HepG2 (cell line): Measurements from ENCODE around the gene RXRG. TPM values are rescaled to one million over a fixed set of nuclear protein-coding genes. Genes with fewer than 3 reads are reported as not detected.

Experiments
- polyA plus RNA-seq, 8 experiments: library from polyadenylated mRNA; depleted of rRNA in 3 of 8; stranded (reverse) in 7 of 8; unstranded in 1 of 8; fragments of >200 nt; fragmentation: Illumina TruSeq in 4 of 8; extraction: Trizol in 4 of 8; gene quantifications; 2 replicates each; pipeline versions ENCODE4 v1.2.1 to v1.2.3, GENCODE V29; 2011 to 2016; ENCODE audit warnings: low read depth in 4 of 8, missing spikeins in 1 of 8, mixed read lengths in 1 of 8; ENCODE audit not compliant: insufficient read depth in 1 of 8
- total RNA-seq, 5 experiments: library from RNA; depleted of rRNA; stranded (reverse); fragments of >200 nt; fragmentation: Illumina TruSeq; extraction: Trizol; gene quantifications; 2 replicates each; pipeline ENCODE4 v1.2.3, GENCODE V29; 2016; ENCODE audit warnings: low read depth in 1 of 5

The RXRG gene
- total and polyA plus RNA-seq, 2 of the 13 experiments (the other 11 are each of a cell fraction or from before 2014, with no cell fraction given) = not detected

Other genes with a start within 250 kb of the RXRG start
- gene LMX1A, start 88.4 kb downstream of the RXRG start, total RNA-seq (2016; rRNA removed; fragmentation: Illumina TruSeq; extraction: Trizol) = 0.07 TPM in 1 of 2 replicates, not detected in the other
- not detected in 2 replicates for gene LMX1A, start 88.4 kb downstream of the RXRG start, polyA plus RNA-seq (2011; rRNA removed)
- gene LRRC52, start 98.9 kb upstream of the RXRG start, total RNA-seq (2016; rRNA removed; fragmentation: Illumina TruSeq; extraction: Trizol) = not detected in 2 replicates
- not detected in 2 replicates for gene LRRC52, start 98.9 kb upstream of the RXRG start, polyA plus RNA-seq (2011; rRNA removed)
- gene MGST3, start 186.1 kb upstream of the RXRG start, total RNA-seq (2016; rRNA removed; fragmentation: Illumina TruSeq; extraction: Trizol) = 34.3 and 59.7 TPM in 2 replicates
- gene MGST3, start 186.1 kb upstream of the RXRG start, polyA plus RNA-seq (2011; rRNA removed) = 54.7 and 61.2 TPM in 2 replicates